ENCODE data around the gene MAP1A.

DNA sequence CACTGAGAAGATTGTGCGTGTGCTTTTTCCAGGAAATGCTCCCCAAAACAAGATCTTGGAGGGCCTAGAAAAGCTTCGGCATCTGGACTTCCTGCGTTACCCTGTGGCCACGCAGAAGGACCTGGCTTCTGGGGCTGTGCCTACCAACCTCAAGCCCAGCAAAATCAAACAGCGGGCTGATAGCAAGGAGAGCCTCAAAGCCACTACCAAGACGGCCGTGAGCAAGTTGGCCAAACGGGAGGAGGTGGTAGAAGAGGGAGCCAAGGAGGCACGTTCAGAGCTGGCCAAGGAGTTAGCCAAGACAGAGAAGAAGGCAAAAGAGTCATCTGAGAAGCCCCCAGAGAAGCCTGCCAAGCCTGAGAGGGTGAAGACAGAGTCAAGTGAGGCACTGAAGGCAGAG is 4.8 kb downstream of the MAP1A start:
- TF ChIP-seq, protein P1, sequence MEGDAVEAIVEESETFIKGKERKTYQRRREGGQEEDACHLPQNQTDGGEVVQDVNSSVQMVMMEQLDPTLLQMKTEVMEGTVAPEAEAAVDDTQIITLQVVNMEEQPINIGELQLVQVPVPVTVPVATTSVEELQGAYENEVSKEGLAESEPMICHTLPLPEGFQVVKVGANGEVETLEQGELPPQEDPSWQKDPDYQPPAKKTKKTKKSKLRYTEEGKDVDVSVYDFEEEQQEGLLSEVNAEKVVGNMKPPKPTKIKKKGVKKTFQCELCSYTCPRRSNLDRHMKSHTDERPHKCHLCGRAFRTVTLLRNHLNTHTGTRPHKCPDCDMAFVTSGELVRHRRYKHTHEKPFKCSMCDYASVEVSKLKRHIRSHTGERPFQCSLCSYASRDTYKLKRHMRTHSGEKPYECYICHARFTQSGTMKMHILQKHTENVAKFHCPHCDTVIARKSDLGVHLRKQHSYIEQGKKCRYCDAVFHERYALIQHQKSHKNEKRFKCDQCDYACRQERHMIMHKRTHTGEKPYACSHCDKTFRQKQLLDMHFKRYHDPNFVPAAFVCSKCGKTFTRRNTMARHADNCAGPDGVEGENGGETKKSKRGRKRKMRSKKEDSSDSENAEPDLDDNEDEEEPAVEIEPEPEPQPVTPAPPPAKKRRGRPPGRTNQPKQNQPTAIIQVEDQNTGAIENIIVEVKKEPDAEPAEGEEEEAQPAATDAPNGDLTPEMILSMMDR (IDR thresholded peaks at IDR 0.05; ENCODE audit: low read depth, low read length): no peak
- no peak for TF ChIP-seq EZH2phosphoT487 (IDR thresholded peaks at IDR 0.05; ENCODE audit: low read depth)
